Colon (tissue), 2 donors: ENCODE data around the gene NAP1L1.

Experiments
- FAIRE-seq: peaks from 2 replicates; lab custom pipeline; 2012; peaks lifted over from hg19 to GRCh38; lab: Jason Lieb, UNC
- donor health status: control.
- donor health status: control.

NAP1L1 gene

GRCh38 chr12:76083904-76084862 lies at the start of gene NAP1L1:
NAP1L1 (minus strand) TSS chr12:76084685; CDS start chr12:76074219, 10,466 bp downstream.
- FAIRE-seq, result no peak

DNA sequence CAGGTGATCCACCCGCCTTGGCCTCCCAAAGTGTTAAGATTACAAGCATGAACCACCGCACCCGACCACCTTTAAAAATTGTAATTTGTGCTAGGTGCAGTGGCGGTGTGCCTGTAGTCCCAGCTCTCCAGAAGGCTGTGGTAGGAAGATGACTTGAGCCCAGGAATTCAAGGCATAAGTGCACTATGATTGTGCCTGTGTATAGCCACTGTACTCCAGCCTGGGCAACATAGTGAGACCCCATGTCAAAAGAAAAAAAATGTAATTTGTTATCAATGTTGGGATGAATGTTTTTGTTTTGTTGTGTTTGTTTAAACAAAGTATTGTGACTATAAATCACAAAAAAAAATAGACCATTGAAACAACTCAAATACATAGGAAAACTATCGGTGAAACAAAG lies 43.1 kb upstream of the NAP1L1 start:
- no peak for FAIRE-seq

DNA sequence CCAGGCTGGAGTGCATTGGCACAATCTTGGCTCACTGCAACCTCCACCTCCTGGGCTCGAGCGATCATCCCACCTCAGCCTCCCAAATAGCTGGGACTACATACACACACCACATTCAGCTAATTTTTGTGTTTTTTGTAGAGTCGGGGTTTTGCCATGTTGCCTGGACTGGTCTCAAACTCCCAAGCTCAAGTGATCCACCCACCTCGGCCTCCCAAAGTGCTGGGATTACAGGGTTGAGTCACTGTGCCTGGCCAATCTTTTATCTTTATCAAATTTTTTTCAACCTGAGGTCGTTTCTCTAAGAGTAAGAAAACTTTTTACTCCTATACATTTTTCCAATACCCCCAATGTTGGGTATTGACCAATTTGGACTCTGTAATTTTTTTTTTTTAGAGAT lies 40.0 kb upstream of the NAP1L1 start:
- no peak for FAIRE-seq

DNA sequence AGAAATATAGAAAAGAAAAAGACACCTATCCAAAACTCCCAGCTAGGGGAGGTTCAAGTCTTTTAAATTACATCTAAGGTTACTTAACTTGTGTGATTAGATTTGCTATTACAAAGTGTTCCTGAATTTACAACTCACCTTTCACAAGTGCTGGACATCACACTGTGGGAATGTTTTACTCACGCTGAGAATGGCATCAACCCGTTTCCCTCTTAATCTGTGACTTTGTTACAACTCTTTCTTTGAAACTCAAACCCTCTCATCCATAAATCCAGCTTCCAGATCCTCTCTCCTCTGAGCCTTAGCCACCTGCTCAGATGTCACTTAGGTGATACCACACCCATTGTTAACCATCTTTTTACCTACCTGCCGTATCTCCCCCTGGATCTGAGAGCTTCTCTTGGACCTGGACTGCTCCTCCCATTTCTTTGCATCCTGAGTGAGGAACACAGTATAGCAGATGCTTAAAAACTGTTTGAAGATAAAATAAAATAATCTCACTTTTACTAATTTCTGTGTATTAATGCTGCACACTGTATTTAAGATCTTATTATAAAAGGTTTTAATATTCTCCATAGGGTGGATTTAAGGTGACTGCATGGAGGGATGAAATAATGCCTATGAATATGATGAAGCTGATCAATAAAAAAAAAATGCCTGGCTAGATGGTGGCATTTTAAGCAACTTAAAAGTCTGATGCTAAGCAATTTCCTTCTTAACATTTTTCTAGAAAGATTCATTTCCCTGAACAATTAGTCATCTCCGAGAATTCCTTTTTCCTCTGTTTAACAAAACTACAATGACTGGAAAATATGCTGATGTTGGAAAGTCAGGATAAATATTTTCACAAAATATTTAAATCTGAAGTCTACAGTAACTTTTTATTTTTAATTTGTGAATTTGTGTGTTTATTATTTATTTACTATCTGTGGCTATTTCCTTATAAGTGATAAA lies 39.1 kb upstream of the NAP1L1 start:
- no peak for FAIRE-seq

GRCh38 chr12:76119887-76120286 lies 35.4 kb upstream of the NAP1L1 start:
- FAIRE-seq, result no peak

DNA sequence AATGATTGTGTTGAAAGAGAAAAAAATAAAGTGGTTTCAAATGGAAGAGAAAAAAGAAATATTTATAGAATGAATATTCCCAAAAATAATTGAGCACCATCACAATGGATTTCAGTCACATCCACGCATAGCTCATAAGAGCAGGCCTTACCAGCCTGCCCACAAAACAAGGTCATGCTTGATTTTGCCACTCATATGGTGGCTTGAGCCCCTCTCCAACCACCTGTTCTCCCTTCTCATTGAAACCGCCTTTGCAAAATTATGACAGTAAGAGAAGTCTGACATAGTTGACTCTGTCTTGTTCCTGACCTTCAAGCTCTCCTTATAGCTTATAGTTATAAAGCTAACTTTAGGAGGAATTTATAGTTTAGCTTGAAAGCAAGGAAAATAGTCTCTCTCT lies 33.3 kb upstream of the NAP1L1 start:
- FAIRE-seq, result no peak

DNA sequence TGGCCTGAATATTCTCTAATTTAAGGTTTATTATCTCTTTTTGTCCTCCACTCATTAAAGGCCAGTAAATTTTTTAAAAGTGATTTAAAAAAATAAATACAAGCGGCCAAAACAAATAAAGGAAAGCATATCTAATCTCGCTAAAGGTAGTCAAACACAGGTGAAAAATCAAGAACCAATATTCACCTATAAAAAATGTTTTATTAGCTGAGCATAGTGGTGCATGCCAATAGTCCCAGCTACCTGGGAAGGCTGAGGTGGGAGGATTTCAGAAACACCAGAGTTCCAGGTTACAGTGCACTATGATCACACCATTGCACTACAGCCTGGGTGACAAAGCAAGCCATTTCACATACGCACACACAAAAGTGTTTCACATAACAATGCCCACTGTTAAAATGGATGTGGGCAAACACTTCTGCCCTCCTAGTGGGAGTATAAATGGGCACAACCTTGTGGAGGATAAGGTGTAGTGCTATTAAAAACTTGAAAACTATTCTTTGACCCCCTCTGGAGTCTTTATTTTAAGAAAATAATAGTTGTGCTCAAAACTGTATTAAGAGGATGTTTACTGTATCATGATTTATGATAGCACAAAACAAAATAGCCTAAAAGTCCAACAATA lies 32.7 kb upstream of the NAP1L1 start:
- no peak for FAIRE-seq

- FAIRE-seq, result no peak
Observed at GRCh38 chr12:76113800-76114757, 29.6 kb upstream of the NAP1L1 start.

- FAIRE-seq, result no peak
Observed at GRCh38 chr12:76111209-76111749, 26.8 kb upstream of the NAP1L1 start.

- FAIRE-seq, result no peak
Observed at GRCh38 chr12:76109879-76110278, 25.4 kb upstream of the NAP1L1 start.

- no peak for FAIRE-seq
Observed at GRCh38 chr12:76108356-76108755, 23.9 kb upstream of the NAP1L1 start.

DNA sequence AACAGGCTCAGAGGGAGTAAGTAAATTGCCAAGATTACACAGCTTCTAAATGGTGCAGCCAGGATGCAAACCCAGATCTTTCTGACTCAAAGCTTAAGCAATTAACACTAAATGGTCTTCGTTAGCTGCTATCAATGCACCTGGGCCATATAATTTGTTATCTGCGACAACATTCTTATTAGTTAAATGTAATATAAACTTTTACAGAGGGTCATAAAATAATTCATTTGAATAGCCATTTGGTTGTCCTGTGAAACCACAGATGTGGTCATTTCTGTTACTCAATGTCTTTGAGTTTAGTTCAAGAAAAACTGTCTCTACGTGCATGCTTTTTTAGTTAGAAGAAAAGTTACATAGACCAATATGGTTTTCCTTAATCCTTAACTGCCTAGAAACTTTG lies 22.1 kb upstream of the NAP1L1 start:
- no peak for FAIRE-seq

GRCh38 chr12:76103958-76104357 lies 19.5 kb upstream of the NAP1L1 start:
- FAIRE-seq, result no peak

GRCh38 chr12:76101739-76102385 lies 17.4 kb upstream of the NAP1L1 start:
- FAIRE-seq, result no peak

GRCh38 chr12:76096079-76096646 lies 11.7 kb upstream of the NAP1L1 start:
- FAIRE-seq, result no peak

DNA sequence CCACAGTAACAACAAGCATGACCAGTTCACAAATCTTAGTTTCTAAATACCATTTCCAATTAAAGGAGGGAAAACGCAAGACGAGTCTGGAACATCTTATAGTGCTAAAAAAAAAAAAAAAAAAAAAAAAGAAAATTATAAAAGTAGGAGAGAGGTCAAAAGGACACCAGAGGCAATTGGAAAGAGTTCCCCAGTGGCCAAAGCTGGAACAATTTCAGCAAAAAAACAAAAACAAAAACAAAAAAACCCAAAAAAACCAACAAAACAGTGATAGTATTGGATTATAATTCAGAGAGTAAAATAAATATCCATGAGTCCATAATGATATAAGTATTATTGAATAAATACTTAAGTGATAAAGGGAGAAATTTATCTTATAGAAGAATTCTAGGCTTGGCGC lies 10.3 kb upstream of the NAP1L1 start:
- no peak for FAIRE-seq

DNA sequence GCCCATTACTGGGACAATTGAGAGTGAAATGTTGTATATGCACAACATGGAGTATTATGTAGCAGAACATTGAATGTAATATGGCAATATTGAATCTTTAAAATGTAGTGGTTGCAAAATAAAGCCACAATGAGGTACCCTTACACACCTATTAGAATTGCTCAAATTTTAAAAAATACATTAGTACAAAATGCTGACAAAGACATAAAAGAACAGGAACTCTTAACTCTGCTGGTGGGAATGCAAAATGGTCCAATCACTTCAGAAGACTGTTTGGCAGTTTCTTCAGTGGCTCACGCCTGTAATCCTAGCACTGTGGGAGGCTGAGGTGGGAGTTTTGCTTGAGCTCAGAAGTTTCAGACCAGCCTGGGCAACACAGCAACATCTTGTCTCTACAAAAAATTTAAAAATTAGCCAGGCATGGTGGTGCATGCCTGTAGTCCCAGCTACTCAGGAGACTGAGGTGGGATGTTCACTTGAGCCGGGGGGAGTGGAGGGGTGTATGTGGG lies 6.8 kb upstream of the NAP1L1 start:
- no peak for FAIRE-seq

DNA sequence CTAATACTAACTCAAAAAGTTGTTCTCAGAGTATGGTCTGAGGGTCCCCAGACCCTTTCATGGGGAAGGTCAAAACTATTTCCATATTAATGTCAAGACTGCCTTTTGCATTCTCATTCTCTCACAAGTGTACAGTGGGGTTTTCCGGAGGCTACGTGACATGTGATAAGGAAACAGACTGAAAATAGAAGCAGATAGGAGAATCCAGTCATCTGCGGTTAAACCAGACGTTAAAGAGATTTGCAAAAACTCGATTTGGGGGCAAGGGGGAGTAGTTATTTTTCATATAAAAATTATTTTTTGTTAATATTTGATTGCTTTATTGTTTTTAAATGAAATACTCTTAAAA lies 1.0 kb upstream of the NAP1L1 start:
- no peak for FAIRE-seq

DNA sequence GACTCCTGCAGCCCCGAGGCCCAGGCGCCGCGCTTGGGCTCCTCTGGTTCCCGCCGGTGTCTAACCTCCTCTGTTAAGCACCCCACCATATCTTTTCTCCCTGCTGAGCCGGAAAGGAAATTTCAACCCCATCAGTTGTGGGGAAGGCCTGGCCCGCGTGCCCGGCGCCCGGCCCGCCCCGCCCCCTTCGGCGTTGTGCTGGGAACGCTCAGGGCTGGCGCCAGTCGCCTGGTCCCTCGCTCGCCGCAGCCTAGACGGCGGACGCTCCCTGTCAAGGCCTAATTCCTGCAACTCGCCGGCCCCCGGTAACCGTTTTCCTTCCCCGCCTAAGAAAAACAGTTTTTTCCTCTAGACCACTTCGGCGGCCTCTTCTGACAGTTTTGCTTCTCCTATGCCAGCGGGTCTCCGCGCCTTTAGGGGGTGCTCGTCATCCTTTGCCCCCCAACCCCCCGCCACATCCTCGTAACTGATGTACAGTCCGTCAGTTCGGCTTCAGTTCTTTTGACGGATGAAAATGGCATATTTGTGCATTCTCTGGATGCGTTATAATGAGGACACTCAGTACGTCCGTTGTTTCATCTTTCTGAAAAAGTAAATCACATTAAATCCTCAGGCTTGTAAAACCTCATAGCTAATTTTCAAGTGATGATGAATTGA lies 506 bp upstream of the NAP1L1 start:
- no peak for FAIRE-seq
